ENCODE data around the gene YPEL3.
A peak's percentile ranks its signal among the peaks of the same experiment; 100 is the strongest.

Gene YPEL3

DNA sequence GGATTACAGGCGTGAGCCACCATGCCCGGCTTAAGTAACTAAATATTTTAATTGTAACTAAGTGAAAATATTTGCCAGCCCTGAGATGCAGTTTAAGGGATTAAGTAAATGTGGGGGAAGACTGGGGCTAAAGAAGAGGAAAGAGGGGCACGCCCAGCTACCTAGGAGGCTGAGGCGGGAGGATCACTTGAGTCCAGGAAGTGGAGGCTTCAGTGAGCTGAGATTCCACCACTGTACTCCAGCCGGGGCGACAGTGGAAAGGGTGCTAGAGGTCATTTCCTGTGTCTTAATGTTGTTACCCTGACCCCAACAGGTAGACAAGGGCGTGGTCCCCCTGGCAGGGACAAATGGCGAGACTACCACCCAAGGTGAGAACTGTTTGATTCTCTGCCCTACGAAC lies 27.7 kb downstream of the YPEL3 start:
- DNase-seq = no peak

DNA sequence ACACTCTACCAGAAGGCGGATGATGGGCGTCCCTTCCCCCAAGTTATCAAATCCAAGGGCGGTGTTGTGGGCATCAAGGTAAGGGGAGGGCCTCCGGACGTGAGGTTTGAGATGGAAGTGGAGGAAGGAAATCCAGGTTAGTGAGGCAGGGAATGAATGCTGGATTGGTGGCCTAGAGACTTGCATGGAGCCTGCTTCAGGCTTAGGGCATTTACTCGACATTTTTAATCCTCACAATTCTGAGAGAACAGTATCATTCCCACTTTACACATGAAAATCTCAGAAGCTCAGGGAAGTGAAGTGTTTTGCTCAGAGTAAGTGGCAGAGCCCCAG lies 28.5 kb downstream of the YPEL3 start:
- DNase-seq = no peak

DNA sequence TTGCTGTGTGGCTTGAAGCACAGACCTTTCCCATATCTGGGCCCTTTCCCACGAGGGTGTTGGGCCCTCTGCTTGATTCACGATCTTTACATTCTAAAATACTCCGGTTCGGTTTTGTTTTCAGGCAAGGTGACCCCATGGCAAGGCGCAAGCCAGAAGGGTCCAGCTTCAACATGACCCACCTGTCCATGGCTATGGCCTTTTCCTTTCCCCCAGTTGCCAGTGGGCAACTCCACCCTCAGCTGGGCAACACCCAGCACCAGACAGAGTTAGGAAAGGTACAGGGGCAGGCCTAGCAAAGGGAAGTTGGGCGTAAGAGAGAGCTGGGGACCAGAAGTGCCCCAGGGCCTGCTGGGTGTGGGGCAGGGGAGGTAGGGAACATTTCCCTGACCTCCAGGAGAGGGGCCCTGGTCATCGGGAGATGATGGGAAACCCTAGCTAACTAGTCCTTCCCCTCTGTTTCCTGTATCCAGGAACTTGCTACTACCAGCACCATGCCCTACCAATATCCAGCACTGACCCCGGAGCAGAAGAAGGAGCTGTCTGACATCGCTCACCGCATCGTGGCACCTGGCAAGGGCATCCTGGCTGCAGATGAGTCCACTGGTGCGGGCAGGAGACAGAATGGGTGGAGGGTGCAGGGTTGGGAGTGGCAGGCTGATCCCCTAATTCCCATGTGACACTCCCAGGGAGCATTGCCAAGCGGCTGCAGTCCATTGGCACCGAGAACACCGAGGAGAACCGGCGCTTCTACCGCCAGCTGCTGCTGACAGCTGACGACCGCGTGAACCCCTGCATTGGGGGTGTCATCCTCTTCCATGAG lies 29.0 kb downstream of the YPEL3 start:
- no peak for DNase-seq

DNA sequence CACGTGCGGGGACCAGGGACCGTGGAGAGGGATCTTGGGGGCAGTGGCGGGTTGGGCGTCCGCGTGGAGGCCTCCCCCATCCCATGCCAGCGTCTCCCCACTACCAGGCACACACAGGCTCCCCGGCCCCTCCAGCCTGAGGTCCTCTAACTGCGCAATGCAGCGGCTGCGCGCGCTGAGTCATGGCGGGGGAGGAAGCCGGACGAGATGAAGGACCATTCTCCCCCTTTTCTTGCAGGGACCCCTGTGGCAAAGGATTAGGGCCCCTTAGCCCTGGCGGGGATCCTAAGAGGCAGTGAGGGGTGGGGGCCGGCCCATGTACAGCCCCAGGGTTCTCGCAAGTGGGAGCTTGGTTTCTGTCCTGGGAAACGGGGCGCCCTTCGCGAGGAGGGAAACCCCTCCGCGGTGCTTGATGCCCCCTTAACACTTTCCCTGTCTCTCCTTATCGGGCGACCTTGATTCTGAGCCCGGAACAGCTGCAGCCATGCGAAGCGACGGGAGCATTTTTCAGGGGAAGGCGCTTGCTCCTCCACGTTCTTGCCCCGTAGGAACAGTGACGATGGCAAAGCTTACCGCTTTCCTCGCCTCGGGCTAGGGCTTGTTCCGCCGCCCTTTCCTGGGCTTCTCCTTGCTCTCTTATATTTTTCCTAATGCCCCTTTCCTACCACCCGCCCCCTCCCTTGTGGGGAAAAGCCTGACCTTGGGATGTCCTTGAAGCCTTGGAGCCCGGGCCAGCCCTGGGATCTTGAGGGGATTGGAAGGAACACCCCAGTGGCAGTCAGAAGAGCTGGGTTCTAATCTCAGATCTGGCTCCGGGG lies 29.9 kb downstream of the YPEL3 start:
- DNase-seq = peak in 1 of 6 experiments; percentile 39

DNA sequence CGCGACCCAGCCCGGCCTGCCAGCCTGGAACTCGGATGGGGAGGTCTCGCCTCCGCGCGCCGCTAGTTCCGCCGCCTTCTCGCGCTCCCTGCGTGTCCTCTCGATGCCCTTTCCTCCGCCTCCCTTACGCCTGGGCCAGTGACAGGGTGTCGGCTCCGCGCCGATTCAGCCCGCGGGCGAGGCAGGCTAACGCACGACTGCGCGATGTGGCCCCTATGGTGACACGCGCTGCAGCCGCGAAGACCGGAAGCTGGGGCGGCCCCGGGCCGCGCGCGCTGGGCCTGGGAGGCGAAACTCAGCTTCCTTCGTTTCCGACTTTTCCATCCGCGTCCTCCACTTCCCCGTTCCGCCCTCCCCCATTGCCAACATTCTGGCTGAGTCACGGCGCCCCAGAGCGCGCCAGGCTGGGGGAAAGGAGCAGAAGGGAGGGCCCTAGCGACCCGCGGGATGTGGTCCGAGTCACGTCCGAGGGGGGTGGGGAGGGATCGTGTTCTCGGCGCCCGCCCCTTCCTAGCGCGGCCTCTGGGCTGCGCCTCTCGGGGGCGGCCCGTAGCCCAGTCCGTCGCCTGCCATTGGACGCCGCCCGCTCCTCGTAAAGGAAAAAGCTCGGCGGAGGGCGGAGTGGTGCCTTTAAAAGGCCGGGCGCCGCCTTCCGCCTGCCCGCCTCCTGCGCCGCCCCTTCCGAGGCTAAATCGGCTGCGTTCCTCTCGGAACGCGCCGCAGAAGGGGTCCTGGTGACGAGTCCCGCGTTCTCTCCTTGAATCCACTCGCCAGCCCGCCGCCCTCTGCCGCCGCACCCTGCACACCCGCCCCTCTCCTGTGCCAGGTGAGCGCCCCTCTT lies 30.7 kb downstream of the YPEL3 start, which contains the start of gene ALDOA:
Gene ALDOA (plus strand): TSS at position 659 of the 841 bp plus-strand sequence. CDS start 1,138 bp downstream, outside the sequence.
- peak; percentile 89 to 97 (median 92) for DNase-seq

DNA sequence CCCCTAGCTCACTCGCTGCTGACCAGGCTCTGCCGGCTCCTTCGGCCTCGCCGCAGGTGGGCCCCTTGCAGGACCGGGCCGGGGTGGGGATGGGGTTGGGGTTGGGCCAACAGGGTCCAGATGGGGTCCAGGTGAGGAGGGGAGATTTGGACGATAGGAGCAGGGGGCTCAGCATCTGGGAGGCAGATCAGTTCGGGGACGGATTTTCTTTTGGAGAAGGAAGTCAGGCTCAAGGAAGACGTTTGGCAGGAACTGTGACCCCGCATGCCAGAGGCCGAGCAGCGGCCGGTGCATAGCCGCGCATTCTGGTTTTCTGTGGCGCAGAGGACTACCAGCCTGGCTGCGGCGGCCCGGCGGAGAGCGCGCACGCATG lies 31.3 kb downstream of the YPEL3 start:
- no peak for DNase-seq

DNA sequence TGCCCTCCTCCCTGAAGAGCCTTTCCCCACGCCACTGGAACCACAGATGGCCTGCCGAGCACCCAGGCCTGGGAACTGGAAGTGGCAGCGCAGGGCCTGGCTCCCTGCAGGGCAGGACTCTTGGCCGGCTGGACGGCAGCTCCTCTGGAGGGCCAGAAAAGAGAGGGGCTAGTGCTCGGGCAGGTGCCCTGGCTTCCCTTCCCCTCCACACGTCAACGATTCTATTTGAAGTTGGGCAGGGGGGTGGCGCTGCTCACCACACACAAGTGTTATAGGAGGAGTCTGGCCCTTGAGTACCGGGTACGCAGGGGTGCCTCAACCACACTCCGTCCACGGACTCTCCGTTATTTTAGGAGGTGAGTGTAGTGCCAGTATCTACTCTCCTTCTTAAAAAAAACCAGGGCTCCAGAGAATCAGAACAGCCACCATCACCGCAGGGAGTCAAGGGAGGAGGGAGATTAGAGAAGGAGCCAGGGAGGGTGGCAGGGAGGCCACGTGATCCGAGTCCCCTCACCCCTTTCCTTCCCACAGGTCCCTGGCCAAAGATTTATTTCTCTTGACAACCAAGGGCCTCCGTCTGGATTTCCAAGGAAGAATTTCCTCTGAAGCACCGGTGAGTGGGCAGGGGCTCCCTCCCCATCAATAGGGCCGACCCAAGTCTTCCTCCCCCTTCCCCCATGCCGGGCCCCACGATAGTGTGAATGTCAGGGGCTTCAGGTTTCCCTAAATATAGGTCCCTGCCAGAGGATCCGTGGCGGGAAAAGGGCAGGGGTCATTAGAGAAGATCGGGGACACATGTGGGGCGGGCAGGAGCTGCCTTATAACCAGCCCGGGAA lies 31.9 kb downstream of the YPEL3 start:
- peak; percentile 40 to 74 (median 62) for DNase-seq

DNA sequence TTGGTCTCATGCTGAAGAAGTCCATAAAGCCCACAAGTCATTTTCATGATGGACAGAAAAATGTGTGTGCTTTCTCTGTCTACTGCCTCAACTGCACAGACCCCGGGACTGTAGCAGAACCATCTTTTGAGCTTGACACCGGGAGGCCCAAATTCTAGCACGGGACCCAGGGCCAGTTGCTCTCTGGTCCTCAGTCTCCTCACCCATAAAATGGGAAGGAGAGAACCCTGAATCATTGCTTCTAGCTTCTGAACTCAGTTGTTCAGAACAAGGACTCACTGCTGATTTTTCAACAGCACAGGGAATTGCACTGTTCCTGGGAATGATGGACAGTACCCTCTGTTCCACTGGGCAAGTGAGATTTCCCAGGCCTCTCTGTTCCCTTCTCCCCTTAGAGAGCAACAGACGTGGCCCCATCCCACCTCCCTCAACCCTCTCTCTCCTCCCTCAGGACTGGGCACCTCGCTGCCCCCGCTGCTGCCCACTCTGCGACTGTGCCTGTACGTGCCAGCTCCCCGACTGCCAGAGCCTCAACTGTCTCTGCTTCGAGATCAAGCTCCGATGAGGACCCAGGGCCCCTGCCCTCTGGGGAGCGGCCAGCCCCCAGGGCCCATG lies 32.6 kb downstream of the YPEL3 start:
- DNase-seq = no peak

DNA sequence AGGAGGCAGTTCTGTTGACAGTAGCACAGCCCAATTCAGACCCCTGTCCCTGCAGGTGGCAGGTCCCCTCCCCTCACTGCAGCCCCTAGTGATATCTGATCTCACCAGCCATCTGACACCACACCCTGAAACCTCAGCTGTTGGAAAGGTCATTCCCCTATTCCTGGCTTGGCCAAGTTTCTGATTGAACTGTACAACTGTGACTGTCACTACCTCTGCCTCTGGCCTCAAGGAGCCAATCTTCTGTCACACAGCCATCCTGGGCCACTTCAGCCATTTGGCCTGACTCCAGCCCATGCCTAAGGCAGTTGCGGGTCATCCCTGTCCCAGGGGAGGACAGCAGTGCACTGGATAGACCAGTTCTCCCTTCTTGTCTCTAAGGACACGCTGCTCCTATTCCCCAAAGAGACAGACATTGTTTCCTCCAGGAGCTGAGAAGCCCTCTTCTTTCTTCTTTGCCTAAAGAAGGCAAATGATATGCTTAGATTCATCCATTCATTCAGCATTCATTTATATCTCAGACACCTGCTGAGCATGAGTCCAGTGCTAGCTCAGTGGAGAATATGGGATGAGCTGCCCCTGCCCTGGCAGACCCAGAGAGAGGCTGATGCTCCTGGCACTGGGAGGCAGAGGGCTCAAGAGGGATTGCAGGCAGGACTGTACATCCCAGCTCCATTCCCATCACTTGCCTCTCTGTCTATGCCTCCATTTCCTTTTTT lies 35.0 kb downstream of the YPEL3 start:
- no peak for DNase-seq

DNA sequence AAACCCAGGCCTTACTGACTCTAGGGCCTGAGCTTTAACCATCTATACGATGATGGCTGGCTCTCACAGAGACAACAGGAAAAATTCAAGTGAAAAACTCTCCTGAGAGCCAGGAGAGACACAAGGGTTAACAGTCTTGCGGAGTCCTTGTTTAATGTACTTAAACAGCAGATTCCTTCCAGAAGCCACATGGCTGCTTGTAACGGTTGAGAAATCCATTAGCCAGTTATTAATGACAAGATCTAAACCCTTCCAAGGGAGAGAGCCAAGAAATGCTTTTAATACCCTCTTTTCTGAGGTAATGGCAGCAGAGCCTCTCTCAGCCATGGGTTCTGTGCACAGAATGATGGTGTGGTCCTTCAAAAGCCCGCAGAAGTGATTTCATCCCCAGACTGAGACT lies 35.7 kb downstream of the YPEL3 start:
- DNase-seq = no peak

DNA sequence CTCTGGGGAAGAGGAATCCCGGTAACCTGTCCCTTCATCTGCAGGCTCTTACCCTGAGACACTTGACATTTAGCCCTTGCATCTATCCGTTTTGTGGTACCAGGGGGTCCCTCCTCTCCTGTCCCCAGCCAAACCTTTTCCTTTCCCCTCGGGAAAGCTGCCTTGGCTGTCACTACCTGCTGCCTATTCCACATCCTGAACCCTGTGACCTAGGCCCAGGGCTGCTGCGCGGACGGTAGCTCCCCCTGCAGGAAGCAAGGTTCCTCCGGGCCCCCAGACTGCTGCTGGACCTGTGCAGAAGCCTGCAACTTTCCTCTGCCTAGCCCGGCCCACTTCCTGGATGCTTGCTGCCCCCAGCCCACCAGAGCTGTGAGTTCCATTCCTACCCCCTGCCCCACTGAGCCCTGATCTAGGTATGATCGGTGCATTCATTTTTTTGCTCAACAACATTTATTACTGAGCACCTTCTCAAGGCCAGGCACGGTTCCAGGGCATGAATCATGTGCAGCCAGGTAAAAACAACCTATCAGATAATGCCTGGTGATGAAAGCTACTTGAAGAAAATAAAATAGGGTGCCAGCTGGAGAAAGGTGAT lies 41.0 kb downstream of the YPEL3 start:
- peak in 5 of 6 experiments; percentile 8 to 44 (median 29) for DNase-seq

DNA sequence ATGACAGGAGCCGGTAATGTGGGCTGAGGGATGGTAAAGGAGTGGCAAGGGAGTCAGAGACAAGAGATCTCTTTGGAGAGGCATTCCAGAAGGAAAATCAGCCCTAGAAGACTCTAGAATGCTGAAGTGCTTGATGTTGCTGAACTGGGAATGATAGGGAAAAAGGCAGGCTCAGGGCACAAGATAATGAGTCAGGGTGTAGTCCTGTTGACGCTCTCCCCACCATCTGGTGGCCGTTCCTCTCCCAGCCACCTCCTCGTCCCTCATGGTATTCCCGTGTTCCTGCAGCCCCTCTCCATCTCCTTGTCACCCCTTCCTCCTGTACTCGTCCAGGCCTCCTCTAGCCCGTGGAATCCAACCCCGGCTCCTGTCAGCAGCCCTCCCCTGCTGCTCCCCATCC lies 41.6 kb downstream of the YPEL3 start:
- DNase-seq = no peak

DNA sequence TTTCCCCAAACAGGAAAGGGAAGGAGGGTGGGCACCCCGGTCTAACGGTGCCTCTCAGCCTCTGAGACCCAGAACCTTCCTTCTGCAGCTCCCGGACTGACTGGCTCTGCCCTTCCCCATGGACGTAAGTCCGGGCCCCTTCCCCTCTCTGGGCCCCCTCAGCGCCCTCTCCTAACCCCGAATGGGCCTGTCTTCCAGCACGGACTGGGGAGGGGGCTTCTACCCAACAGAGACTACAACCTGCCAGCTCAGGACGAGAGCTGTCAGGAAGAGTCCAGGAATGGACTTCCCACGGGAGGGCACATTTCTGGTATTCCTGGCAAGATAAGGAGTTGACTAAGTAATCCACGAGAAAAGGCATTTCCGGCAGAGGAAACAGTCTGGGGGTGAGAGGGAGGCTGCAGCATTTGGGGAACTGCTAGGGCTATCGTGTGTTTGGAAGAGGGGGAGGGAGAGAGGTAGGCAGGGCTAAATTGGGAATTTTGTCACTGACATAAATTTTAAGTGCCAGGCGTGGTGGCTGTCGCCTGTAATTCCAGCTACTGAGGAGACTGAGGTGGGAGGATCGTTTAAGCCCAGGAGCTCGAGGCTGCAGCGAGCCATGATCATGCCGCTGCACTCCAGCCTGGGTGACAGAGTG lies 42.5 kb downstream of the YPEL3 start:
- DNase-seq = no peak

DNA sequence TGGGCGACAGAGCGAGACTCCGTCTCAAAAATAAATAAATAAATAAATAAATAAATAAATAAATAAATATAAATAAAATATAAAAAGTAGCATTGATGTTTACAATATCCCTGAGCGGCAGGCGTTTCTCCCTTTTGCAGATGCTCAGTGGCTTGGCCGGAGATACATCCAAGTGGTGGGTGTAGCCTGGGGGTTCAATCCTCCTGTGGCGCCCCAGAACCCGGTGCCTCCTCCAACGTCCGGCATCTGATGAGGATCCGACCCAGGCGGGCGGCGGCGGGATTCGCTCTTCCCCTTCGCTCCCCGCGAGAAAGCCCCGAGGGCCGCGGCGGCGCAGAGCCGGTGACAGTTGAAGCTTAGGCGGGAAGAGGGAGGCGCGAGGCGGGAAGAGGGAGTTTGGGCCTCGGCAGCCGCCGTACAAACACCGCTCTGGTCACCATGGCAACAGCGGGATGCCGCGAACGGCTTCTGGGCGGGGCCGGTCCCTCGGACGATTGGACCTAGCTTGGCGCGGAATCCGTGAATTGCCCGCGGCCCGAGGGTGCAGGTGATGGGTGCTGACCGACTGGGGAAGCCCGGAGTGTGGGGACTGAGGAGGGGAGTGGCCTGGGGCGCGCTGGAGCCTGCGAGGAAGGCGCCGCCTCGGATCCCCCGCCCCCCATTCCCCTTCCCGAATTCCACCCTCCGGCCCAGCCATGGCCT lies 43.2 kb downstream of the YPEL3 start:
- DNase-seq = peak; percentile 57 to 84 (median 80)

DNA sequence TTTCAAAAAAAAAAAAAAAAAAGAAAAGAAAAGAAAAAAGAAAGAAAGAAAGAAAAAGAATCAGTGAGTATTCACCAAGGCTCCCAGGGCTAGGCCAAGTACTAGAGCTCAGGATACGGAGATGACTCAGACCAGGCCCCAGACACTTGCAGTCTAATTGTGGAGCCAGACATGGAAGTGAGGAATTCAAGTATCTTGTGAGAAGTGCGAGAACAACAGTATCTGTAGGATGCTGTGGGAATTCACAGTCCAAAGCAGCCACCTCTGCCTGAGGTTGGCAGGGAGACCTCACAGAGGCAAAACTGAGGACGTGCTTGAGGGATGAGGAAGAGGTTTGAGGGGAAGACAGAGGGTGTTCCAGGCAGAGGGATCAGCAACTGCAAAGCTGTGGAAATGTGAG lies 44.5 kb downstream of the YPEL3 start:
- DNase-seq = no peak

DNA sequence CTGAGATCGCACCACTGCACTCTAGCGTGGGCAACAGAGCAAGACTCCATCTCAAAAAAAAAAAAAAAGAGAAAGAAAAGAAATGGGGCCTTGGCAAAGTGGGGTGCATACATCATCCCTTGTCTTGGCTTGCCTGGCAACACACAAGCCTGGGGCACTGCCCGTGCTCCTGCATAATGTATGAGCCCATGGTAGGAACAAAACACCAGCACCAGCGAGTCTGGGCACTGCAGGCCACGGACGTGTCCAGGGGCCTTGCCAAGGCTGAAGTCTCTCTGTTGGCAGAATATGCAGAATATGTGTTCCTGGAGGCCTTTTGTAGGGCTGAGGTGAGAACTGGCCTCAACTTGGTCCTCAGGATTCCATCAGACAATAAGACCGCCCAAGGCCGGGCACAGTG lies 46.1 kb downstream of the YPEL3 start:
- DNase-seq = no peak

DNA sequence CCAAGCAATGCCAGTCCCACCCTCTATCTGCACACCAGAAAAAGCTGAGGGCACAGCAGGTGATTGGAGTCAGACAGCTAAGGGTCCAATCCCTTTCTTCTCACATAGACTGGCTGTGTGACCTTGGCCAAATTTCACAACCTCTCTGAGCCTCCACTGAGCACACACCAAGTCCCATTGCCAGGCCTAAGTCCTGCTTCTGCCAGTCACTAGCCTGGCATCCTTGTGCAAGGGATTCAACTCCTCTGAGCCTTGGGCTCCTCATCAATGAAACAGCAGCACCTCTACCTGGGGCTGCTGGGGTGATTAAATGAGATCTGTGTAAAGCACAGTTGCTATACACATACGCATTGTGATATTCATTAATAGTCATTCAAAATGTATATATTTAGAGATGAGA lies 49.4 kb downstream of the YPEL3 start:
- no peak for DNase-seq

DNA sequence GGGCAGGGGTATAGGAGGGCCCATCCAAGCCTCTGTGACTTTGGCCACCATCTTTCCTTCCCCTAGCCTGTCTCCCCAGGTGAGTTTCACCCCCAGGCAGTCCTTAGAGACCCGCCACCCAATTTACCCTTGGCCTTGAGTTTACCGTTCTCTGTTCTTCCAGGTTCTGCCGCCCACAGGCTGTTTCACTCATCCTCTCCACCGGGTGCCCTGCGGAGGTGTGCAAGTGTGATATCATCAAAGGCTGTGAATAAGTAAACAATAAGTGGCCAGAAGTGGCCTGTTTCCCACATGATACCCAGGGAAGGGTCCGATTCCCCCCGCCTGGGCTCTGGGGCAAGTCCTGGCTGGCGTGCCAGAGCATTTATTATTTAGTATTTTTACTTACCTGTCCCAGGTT lies 49.8 kb downstream of the YPEL3 start:
- no peak for DNase-seq

All from stimulated activated naive CD4-positive, alpha-beta T cell (primary cell).